GM21723 (cell line): Measurements from ENCODE around the gene LRCH3.

Experiments used
- ATAC-seq: cut with Tn5 transposase; IDR thresholded peaks from one replicate; pipeline ENCODE4 v1.9.1; 2021; ENCODE audit warnings: mild to moderate bottlenecking, moderate library complexity; ENCODE audit not compliant: unreplicated experiment

Gene LRCH3

DNA sequence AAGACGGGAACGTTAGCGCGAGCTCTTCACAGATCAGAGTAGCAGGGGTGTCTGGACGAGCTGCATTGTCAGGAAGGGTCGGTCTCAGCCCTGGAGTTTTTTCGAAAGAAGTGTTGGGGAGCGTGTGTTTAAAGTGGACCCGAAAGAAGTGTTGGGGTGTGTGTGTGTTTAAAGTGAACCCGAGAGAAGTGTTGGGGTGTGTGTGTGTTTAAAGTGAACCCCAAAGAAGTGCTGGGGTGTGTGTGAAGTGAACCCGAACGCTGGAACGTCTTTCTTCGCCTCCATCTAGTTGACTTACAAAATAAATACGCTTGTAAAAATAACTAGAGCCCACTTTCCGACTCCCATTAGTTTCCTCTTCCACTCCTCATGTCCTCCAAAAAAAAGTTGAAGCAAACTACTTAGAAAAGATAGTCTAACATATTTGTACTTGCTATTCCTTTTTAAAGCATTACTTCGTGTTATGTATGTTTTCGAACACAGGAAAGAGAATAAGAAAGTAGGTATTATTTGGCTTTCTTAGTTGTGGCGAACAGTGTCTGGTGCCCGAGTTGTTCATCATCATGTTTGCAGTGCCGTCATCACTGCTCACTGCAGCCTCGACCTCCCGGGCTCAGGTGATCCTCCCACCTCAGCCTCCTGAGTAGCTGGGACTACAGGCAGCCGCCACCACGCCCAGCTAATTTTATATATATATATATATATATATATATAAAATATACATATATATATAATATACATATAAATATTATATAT lies 1.0 kb downstream of the LRCH3 start:
- ATAC-seq: peak; percentile 23

DNA sequence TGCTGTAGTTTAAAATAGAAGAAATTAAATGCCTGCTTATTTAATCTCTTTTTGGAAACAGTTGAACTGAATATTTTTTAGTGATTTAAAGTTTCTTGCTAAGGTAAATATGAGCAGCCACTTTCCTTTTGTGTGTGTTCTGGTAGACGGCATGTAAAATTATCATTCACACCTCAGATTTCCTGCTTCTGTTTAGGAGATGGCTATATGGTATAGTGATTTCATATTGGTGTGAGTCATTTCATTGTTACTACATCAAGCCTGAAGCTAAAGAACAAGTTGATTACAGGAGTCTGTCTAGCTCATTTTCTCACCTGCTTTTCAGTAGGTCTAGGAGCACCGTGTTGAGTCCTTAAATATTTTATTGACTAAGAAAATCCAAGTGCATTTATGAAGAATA lies 2.2 kb downstream of the LRCH3 start:
- ATAC-seq: no peak

DNA sequence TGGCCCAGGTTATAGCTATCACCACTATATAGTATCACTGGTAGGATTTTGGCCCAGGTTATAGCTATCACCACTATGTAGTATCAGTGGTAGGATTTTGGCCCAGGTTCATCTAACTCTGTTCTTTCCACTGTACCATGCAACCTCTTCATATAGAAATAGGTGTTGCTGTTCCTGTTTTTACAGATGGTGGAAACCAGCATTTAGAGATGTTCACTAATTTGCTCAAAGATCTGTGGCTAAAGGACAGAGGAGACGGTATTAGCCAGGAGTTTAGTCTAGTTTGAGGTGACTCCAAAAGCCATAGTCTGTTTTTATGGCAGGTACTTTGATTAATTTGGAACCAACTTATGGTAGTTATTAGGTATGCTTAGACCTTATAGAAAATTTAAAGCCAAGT lies 3.1 kb downstream of the LRCH3 start:
- ATAC-seq: no peak

DNA sequence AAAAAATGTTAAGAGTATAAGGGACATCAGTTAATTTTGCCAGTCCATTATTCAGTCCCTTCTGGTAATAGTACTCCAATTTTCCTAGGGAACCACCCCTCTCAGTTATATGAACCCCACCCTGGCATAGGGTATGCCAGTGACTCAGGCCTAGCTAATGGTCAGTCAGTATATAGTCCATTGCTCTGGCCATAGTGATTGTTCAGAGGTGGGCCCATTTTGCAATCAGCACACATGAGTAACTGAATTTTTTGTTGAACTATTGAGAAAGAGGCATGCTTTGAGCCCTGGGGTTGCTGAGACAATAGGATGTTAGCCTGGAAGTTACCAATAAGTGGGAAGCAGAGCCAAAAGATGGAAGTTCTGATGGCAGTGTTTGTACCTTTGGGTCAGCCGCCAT lies 4.1 kb downstream of the LRCH3 start:
- no peak for ATAC-seq

DNA sequence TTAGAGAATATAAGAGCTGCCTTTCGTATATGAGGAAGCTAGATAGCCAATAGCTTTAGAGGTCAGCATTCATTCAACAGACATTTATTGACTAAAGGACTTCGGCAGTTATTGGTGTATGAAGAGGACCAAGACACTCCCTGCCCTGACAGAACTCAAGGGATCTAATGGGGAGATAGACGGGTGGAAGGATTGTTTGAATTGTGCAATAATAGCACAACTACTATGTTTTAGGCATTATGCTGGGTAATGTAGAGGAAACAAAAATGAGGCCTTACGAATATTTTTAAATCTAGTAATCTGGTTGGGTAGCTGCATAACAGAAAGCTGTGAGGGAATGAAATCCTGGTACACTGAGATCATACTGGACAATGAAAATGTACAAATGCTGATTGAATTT lies 5.0 kb downstream of the LRCH3 start:
- ATAC-seq: no peak

DNA sequence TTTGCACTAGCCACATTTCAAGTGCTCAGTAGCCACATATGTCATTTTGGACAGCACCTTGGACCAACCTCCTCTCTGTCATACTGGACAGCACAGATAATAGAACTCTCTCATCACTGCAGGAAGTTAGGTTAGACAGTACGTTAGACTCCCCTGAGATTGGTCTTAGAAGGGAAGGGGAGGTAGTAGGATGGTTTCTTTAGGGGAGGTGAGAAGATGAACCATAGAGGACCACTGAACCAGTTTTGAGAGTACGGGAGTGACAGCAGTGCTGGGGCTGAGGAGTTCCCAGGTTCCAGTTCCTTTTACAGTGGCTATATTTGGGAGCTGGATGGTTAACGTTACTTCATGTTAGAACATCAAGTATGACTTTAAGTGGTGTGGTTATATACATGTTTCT lies 7.8 kb downstream of the LRCH3 start:
- peak; percentile 46 for ATAC-seq

DNA sequence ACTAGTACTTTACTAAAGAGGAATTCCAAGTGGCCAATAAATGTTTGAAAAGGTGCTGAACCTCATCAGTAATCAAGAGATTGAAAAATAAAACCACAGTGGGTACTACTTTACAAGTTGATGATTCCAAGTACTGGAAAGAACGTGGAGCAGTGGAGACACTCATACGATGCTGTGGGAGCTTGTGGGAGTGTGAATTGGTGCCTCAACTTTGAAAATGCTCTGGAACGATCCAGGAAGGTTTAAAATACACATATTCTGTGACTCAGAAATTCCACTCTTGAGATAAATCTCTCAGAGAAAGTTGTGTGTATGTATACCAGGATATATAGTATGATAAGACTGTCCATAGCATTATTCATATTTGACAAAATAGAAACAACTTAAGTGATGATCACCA lies 9.3 kb downstream of the LRCH3 start:
- ATAC-seq: no peak

DNA sequence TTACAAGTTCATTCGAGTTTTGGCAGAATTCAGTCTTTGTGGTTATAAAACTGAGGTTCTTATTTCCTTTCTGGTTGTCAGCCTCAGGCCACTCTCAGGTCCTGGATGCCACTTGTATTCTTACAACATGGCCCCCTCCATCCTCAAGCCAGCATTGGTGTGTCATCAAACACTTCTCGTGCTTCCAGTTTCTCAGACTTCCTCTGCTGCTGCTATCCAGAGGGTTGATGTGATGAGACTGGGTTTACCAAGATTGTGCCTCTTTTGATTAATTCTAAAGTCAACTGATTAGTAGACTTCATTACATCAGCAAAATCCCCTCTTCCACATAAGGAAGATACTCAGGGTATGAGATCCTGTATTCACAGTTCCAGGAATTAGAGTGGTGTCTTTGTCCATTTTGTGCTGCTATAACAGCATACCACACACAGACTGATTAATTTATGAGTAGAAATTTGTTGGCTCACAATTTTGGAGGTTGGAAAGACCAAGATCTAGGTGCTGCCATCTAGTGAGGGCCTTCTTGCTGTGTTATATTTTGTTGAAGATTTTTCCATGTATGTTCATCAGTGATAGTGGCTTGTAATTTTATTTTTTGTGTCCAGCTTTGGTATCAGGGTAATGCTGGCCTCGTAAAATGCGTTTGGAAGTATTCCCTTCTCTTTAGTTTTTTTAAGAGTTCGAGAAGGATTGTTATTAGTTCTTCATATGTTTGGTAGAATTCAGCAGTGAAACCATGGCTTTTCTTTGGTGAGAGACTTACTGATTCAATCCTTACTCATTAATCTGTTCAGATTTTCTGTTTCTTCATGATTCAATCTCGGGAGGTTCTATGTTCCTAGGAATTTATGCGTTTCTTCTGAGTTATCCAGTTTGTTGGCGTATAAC lies 11.1 kb downstream of the LRCH3 start:
- ATAC-seq: no peak

DNA sequence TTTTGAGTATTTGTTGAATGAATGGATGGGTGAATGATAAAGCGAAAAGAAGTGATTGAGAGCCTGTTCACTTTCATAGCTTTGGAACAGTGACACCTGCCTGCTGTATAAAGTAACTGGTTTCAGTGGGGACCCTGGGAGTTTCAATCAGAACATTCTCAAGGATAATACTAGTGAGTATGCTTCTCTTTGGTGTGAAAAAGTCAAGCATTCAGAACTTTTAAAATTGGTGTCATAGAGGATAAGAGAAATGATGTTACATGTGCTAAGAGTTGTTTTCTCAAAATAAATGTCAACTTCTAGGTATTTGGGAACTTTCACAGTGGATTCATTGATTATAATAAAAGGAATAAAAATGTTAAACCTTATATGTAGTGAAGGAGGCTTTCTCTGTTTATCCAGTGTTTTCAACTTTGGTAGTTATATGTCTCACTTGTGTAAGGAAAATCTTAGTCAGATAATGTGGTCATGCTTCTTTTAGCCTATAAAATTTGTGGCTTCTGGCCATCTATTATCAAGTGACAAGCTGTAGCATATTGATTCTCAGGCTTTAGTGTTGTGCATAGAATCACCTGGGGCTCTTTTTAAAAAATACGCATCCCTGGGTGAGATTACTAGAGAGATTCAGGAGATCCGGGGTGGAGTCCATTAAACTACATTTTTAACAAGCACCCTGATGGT lies 11.9 kb downstream of the LRCH3 start:
- ATAC-seq: no peak

DNA sequence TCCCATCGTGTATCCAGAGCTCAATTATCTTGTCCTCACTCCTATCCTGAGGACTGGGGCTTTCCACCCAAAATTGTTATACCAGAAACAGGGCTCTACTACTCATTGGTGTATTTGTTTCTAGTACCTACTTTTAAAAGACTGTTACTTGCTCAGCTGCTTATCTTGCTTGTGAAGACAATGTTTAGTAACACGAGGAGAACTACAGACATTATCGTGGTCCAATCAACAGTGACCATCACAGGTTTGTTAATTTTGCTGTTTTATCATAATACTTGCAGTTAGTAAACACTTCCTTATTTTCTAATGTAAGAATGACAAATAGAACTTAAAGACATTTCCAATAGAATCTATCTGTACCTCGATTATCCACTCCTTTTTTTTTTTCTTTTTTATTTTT lies 13.5 kb downstream of the LRCH3 start:
- ATAC-seq: no peak

DNA sequence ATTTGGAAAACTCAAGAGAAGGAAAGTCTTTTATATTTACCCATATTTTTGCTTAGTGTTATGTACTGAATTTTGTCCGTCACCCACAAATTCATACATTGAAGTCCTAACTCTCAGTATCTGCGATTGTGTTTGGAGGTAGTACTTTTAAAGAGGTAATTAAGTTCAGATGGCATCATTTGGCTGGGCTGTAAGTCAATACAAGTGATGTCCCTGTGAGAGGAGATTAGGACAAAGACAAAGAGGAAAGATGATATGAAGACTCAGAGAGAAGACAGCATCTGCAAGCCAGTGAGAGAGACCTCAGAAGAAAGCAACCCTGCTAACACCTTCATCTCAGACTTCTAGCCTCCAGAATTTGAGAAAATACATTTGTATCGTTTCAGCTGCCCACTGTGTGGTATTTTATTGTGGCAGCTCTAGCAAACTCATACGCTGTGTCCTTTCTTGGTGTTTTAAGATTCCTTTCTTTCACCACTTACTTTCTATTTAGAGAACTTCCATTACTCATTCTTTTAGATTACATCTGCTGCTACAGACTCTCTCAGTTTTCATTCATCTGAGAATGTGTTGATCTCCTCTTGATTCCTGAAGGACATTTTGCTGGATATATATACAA lies 17.0 kb downstream of the LRCH3 start:
- no peak for ATAC-seq

DNA sequence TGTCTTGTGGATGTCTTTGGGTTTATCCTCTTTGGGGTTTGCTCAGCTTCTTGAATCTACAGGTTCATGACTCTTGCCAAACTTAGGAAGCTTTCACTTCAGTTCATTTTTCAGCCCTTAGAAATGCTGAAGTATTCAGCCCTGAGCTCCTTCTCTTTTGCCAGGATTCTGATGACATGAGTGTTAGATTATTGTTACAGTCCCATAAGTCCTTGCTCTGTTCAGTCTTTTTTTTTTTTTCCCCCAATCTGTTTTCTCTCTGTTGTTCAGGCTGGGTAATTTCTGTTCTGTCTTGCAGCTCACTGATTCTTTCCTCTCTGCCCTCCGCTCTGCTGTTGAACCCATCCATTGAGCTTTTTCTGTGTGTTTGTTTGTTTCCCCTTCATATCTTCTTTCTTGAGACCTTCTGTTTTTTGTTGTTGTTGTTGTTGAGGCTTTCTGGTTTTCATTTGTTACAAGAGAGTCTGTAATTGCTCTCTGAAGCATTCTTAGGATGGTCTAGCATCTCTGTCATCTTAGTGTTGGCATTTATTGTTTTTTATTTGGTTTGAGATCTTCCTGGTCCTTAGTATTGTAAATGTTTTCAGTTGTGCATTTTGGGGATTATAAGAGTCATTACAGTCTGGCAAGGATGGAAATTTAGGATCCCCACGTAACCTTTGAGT lies 18.4 kb downstream of the LRCH3 start:
- no peak for ATAC-seq

DNA sequence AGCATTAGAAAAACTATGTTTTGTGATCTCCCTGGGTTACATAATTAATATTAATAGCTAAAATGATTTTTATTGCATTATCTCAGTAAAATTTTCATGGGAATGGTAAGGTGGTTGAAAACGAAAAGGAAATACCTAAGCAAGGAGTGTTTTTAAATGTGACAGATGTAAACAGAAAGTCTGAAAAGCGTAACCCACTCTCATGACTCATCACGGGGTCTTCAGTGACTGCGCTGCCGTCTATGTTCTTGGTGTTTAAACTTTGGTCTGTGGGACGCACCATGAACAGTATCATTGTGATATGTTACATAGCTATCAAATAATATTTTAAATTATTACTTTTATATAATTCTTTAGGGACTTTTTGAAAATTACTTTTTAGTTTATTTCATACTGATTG lies 19.8 kb downstream of the LRCH3 start:
- ATAC-seq: no peak

DNA sequence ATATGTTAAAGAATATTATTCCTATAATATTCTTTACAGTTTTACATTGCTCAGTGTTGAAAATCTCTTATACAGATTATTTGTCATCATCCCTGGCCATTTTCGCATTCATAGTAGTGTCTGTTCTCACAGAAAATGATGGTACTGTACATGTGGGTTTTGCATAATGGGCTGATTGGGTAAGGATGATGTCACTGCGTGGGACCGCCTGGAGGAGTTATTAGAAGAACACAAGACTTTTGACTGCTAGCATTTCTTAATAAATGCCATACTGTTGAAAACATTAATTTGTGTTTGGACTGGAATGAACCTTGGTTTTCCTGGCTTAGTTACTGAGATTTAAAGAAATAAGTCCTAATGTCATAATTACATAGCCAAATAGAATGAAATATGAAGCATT lies 20.3 kb downstream of the LRCH3 start:
- no peak for ATAC-seq

DNA sequence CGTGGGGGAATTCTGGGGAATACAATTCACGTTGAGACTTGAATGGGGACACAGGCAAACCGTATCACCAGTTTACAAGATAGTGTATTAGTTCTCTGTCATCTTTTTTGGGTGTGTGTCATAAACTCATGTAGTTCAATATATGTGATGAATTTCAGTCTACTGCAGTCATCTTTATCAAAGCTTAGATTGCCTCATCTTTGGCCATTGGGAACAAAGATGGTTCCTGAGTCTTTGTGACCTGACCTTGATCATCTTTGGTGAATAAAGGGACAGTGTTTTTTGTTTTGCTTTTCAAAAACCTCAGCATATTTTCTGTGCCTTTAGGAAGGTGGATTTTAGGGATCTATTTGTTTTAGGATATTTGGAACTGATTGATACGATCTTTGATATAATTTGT lies 23.3 kb downstream of the LRCH3 start:
- no peak for ATAC-seq

DNA sequence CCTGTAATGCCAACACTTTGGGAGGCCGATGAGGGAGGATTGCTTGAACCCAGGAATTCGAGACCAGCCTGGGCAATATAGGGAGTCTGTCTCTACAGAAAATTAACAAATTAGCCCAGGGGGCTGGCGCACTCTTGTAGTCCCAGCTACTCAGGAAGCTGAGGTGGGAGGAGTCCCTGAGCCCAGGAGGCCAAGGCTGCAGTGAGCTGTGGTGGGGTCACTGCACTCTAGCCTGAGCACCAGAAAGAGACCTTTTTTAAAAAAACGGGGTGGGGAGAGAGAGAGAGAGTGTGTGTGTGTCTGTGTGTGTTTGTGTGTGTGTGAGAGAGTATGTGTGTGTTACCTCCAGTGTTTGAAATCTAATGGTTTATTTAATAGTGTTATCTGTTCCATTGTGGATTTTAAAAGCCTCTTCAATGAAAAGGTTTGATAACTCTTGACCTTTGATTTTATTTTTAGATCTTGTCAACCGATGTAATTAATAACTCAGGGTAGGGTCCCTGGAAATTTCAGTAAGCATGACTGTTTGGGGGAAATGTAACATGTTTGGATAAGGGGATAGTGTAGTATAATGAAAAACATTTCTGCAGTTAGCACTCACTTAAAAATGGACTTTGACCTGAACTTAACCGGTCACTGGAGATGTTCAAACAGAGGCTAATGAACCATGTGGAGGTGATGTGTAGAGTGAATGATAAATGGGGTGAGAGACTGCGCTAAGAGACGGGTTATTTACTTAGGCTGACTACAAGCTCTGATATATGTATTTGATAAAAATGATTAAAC lies 29.7 kb downstream of the LRCH3 start:
- ATAC-seq: no peak

DNA sequence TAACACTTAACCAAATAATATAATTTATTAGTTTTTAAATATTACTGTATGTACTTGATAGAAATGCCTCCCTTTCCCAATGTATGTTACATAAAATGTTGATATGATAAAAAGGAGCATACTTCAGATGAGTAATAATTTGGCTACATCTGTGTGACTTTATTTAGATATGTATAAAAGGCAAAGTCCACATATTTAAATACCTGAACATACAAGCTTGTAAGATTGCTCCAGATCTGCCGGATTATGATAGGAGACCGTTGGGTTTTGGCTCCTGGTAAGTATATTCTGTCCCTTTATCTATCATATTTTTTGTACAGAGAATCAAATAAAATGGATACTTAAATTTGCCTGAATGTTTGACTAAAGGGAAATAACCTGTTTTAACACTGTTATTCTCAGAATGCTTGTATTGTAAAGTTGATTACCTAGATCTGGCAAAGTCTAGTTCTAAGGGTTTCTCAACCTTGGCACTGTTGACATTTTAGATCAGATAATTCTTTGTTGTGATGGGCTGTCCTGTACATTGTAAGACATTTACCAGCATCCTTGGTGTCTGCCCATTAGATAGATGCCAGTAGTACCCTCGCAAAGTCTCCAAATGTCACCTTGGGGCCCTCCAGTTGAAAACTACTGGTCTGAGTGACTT lies 38.5 kb downstream of the LRCH3 start:
- ATAC-seq: no peak

DNA sequence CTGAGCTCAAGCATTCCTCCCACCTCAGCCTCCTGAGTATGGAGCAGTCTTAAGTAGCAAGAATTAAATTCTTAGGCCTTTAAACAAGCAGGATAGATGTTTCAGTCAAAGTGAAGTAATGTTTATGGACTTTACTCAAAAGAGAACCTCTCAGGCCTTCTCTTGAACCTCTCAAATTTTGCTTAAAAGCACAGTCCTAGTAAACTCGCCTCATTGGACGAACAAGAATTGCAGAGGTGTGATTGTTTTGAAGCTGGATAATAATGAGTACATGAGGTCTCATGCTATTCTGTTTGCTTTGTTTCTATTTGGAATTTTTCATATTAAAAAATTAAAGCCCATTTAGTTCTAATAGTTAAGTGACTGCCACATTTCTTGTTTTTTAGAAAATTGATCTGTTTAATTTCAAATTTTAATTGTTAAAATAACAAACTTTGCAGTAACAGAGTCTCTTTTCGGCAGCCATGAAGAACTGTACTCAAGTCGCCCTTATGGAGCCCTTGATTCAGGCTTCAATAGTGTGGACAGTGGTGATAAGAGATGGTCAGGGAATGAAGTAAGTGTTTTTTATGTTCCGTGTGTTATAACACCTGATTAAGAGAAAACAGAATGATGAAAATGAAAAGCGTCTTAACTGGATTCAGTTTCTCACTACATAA lies 39.4 kb downstream of the LRCH3 start:
- ATAC-seq: no peak

DNA sequence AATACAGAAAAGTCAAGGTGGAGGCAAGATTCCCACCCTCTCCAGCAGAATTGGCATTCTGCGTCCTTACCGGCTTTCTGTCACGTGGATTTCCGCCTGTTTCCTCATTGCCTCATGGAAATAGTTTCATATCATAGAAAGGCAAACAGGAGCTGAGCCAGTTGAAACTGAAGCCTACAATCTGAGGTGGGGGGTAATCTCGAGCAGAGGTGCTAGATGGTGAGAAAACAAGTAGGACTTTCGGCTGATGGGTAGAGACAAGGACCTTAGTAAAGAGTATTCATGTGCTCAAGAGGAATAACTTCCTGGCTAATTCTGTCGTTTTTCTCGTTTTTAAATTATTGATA lies 39.9 kb downstream of the LRCH3 start:
- ATAC-seq: no peak
